Measurements from ENCODE around the gene TMTC2. TPM values are rescaled to one million over a fixed set of nuclear protein-coding genes. Genes with fewer than 3 reads are reported as not detected.

TMTC2 gene
- total and polyA plus RNA-seq, 2 donors (not counting 1 experiment from before 2014, with no cell fraction given): 2.4 to 3.2 TPM

DNA sequence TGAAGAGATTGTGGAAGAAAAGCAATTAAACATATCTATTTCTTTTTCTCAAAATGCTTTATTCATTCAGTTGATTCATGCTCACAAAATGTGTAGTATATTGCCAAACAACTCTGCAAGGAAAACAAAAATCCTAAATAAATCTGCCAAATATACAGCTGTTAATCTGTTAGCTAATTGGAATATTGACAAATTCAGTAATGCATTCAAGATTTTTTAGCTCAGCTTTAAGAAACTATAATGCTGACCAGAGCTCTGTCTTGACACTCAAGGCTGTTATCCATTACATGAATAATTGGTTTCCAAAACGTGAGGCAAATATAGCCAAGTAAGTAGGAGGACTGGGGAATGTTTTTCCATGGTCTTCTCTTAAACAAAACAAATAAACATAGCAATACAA is 146.8 kb downstream of the TMTC2 start:
- Histone ChIP-seq H2AFZ (ENCODE audit: insufficient read depth, low read depth, low read length, poor library complexity, severe bottlenecking) (no peak overlapping the region), H3K79me2 (ENCODE audit: control insufficient read depth, insufficient read depth, low read length) (no peaks in the 10 kb centered on the region), H3K4me1 (ENCODE audit: control insufficient read depth in 2 of 2, insufficient read depth in 2 of 2, low read length in 2 of 2) (no peaks in the 10 kb centered on the region), H3K9me3 (ENCODE audit: control extremely low read depth in 1 of 3, control insufficient read depth in 2 of 3, insufficient read depth in 1 of 3, low read length in 2 of 3) (no peaks in the 10 kb centered on the region), H3K9ac (ENCODE audit: low read length) (no peak overlapping the region), H3K27ac (ENCODE audit: low read length in 2 of 2) (no peak overlapping the region), H3K36me3 (replicated peaks in 1 of 2; ENCODE audit: control extremely low read depth in 1 of 2, control insufficient read depth in 1 of 2, extremely low read depth in 1 of 2, insufficient read depth in 2 of 2, low read length in 1 of 2) (no peaks in the 10 kb centered on the region), H3K4me2 (replicated peaks; ENCODE audit: low read depth, low read length, poor library complexity, severe bottlenecking) (no peak overlapping the region), H3K4me3 (ENCODE audit: control extremely low read depth in 1 of 5, extremely low read depth in 1 of 5, insufficient read depth in 1 of 5, low read depth in 2 of 5, low read length in 4 of 5) (no peak overlapping the region), H4K20me1 (ENCODE audit: control insufficient read depth, insufficient read depth, low read length, poor library complexity, severe bottlenecking) (no peaks in the 10 kb centered on the region), H3K27me3 (replicated peaks in 1 of 4; ENCODE audit: control extremely low read depth in 1 of 4, control insufficient read depth in 3 of 4, insufficient read depth in 4 of 4, low read length in 3 of 4) (no peaks in the 10 kb centered on the region)
- H3K4me1 Mint-ChIP-seq: no peaks in the 10 kb centered on the region
- TF ChIP-seq, protein P1, sequence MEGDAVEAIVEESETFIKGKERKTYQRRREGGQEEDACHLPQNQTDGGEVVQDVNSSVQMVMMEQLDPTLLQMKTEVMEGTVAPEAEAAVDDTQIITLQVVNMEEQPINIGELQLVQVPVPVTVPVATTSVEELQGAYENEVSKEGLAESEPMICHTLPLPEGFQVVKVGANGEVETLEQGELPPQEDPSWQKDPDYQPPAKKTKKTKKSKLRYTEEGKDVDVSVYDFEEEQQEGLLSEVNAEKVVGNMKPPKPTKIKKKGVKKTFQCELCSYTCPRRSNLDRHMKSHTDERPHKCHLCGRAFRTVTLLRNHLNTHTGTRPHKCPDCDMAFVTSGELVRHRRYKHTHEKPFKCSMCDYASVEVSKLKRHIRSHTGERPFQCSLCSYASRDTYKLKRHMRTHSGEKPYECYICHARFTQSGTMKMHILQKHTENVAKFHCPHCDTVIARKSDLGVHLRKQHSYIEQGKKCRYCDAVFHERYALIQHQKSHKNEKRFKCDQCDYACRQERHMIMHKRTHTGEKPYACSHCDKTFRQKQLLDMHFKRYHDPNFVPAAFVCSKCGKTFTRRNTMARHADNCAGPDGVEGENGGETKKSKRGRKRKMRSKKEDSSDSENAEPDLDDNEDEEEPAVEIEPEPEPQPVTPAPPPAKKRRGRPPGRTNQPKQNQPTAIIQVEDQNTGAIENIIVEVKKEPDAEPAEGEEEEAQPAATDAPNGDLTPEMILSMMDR (IDR thresholded peaks at IDR 0.05): no peak
- no peak for TF ChIP-seq EZH2 (IDR thresholded peaks at IDR 0.05; ENCODE audit: borderline replicate concordance, insufficient read depth, low read depth, low read length, poor library complexity, severe bottlenecking)
- ATAC-seq (ENCODE audit: low read depth) (no peak), DNase-seq (no peak)
- CTCF ChIA-PET: no interaction called here
- no peak overlapping the region for H3K27ac Mint-ChIP-seq
- intact Hi-C loops (cut with micrococcal nuclease): no loop called here
- H3K9me3 Mint-ChIP-seq (ENCODE audit: insufficient read depth): no peaks in the 10 kb centered on the region
- POLR2A ChIA-PET: no interaction called here
- no CpG with 5 or more reads among the region's 1 CpG for WGBS (ENCODE audit: insufficient coverage)
- H3K4me3 Mint-ChIP-seq: no peak overlapping the region
- H3K27me3 Mint-ChIP-seq: no peaks in the 10 kb centered on the region

DNA sequence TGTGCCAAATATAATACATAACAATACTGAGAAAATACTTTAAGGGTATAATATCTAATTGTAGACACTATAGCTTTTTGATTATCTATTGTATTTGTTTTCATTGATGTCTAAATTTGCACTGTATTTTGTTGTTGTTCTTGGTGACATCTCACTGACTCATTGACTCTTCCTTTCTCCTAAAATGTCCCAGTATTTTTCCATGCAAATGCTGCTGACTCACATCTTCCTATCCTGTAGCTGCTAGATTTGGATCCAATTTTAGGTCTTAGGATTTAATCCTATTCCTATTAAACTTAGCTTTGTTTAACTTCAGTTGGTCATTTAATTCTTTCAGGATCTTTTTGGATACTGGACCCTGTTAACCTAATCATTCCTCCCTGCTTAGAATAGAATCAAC is 148.5 kb downstream of the TMTC2 start:
- Histone ChIP-seq H2AFZ (ENCODE audit: insufficient read depth, low read depth, low read length, poor library complexity, severe bottlenecking) (no peak overlapping the region), H3K4me1 (ENCODE audit: control insufficient read depth in 2 of 2, insufficient read depth in 2 of 2, low read length in 2 of 2) (no peaks in the 10 kb centered on the region), H3K4me2 (replicated peaks; ENCODE audit: low read depth, low read length, poor library complexity, severe bottlenecking) (no peak overlapping the region), H3K79me2 (ENCODE audit: control insufficient read depth, insufficient read depth, low read length) (no peaks in the 10 kb centered on the region), H3K27me3 (replicated peaks in 1 of 4; ENCODE audit: control extremely low read depth in 1 of 4, control insufficient read depth in 3 of 4, insufficient read depth in 4 of 4, low read length in 3 of 4) (no peaks in the 10 kb centered on the region), H3K27ac (ENCODE audit: low read length in 2 of 2) (no peak overlapping the region), H3K9me3 (ENCODE audit: control extremely low read depth in 1 of 3, control insufficient read depth in 2 of 3, insufficient read depth in 1 of 3, low read length in 2 of 3) (peaks cover 0 to 1% (median 0%) of the 10 kb centered on the region in 3 donors), H4K20me1 (ENCODE audit: control insufficient read depth, insufficient read depth, low read length, poor library complexity, severe bottlenecking) (no peaks in the 10 kb centered on the region), H3K4me3 (ENCODE audit: control extremely low read depth in 1 of 5, extremely low read depth in 1 of 5, insufficient read depth in 1 of 5, low read depth in 2 of 5, low read length in 4 of 5) (no peak overlapping the region), H3K9ac (ENCODE audit: low read length) (no peak overlapping the region), H3K36me3 (replicated peaks in 1 of 2; ENCODE audit: control extremely low read depth in 1 of 2, control insufficient read depth in 1 of 2, extremely low read depth in 1 of 2, insufficient read depth in 2 of 2, low read length in 1 of 2) (no peaks in the 10 kb centered on the region)
- Mint-ChIP-seq H3K27me3 (no peaks in the 10 kb centered on the region), H3K4me1 (no peaks in the 10 kb centered on the region), H3K9me3 (ENCODE audit: insufficient read depth) (no peaks in the 10 kb centered on the region), H3K4me3 (no peak overlapping the region), H3K27ac (no peak overlapping the region)
- CTCF ChIA-PET: no interaction called here
- POLR2A ChIA-PET: no interaction called here
- DNase-seq (no peak), ATAC-seq (ENCODE audit: low read depth) (no peak)
- TF ChIP-seq, protein P1 (IDR thresholded peaks at IDR 0.05): no peak
- no peak for TF ChIP-seq EZH2 (IDR thresholded peaks at IDR 0.05; ENCODE audit: borderline replicate concordance, insufficient read depth, low read depth, low read length, poor library complexity, severe bottlenecking)
- intact Hi-C loops (cut with micrococcal nuclease): no loop called here

All from B cell (primary cell).